NT2/D1 (cell line): ENCODE measurements around the gene ZFYVE1.
"Not testable (repeated sequence)": the region's sequence is repeated elsewhere in the genome, so short reads cannot be mapped to it uniquely, and the experiment has no call there.

Source experiments
- DNase-seq: peaks from one replicate; pipeline ENCODE4 v3.0.0-alpha.2; 2011; ENCODE audit warnings: low read depth, low spot score
- H3K27me3 ChIP-seq: 2 replicates; pipeline ENCODE4 v1.6.0; 2011; ENCODE audit warnings: mild to moderate bottlenecking; ENCODE audit not compliant: insufficient read length, insufficient read depth
- H3K36me3 ChIP-seq: 2 replicates; pipeline ENCODE4 v1.6.1; 2011; ENCODE audit warnings: mild to moderate bottlenecking, low read length, mixed read lengths; ENCODE audit not compliant: insufficient read depth, insufficient read length
- H3K4me1 ChIP-seq: 2 replicates; pipeline ENCODE4 v1.5.1; 2011; ENCODE audit not compliant: insufficient read depth, insufficient read length
- H3K4me3 ChIP-seq: 2 replicates; pipeline ENCODE4 v1.5.1; 2011; ENCODE audit warnings: low read depth; ENCODE audit not compliant: insufficient read length
- H3K9ac ChIP-seq: 2 replicates; pipeline ENCODE4 v1.6.0; 2011; ENCODE audit warnings: low read depth; ENCODE audit not compliant: insufficient read length
- H3K9me3 ChIP-seq: 2 replicates; pipeline ENCODE4 v1.5.1; 2011; ENCODE audit warnings: mild to moderate bottlenecking, low read length; ENCODE audit not compliant: insufficient read depth
- SUZ12 ChIP-seq: IDR thresholded peaks from 2 replicates; pipeline ENCODE4 v1.6.1; 2011; ENCODE audit not compliant: insufficient read length, insufficient read depth; ENCODE audit errors: extremely low read depth
- YY1 ChIP-seq: IDR thresholded peaks from 2 replicates; pipeline ENCODE4 v1.6.1; 2011; ENCODE audit not compliant: insufficient read length, insufficient read depth
- ZNF274 ChIP-seq: IDR thresholded peaks from 2 replicates; pipeline ENCODE4 v1.6.1; 2011; ENCODE audit warnings: mild to moderate bottlenecking, low read depth, low read length

ZFYVE1 gene

GRCh38 chr14:73047808-73048207, 20.9 kb upstream of the ZFYVE1 start:
- Histone ChIP-seq H3K4me1 (no peaks in the 10 kb centered on the region), H3K36me3 (no peaks in the 10 kb centered on the region), H3K9me3 (no peaks in the 10 kb centered on the region), H3K4me3 (no peak overlapping the region), H3K9ac (no peak overlapping the region), H3K27me3 (no peaks in the 10 kb centered on the region)
- no peak for TF ChIP-seq SUZ12
- TF ChIP-seq YY1, result no peak
- no peak for TF ChIP-seq ZNF274
- DNase-seq, result no peak

- H3K9ac ChIP-seq, H3K9me3 ChIP-seq, H3K27me3 ChIP-seq, H3K4me1 ChIP-seq, H3K4me3 ChIP-seq, H3K36me3 ChIP-seq, DNase-seq: not testable (repeated sequence)
These were observed 10.0 kb upstream of the ZFYVE1 start for GRCh38 chr14:73036706-73037450.

- H3K4me1 ChIP-seq, result no peaks in the 10 kb centered on the region
- no peak overlapping the region for H3K9ac ChIP-seq
- H3K9me3 ChIP-seq, result no peaks in the 10 kb centered on the region
- peaks cover 11% of the 10 kb centered on the region for H3K36me3 ChIP-seq
- H3K4me3 ChIP-seq, result no peak overlapping the region
- no peak for DNase-seq
- no peak for TF ChIP-seq SUZ12
- no peak for TF ChIP-seq YY1
- no peak for TF ChIP-seq ZNF274
- H3K27me3 ChIP-seq, result no peaks in the 10 kb centered on the region
These were observed 1.1 kb upstream of the ZFYVE1 start for GRCh38 chr14:73027984-73028383.

- Histone ChIP-seq H3K9me3 (no peaks in the 10 kb centered on the region), H3K4me1 (no peaks in the 10 kb centered on the region), H3K27me3 (no peaks in the 10 kb centered on the region), H3K36me3 (peaks cover 14% of the 10 kb centered on the region), H3K4me3 (peak overlapping the region; percentile 19), H3K9ac (no peak overlapping the region)
- TF ChIP-seq ZNF274 (no peak), SUZ12 (no peak), YY1 (no peak)
- DNase-seq, result no peak
These were observed 640 bp upstream of the ZFYVE1 start for GRCh38 chr14:73027546-73027945.

GRCh38 chr14:73026243-73026844, 562 bp downstream of the ZFYVE1 start:
- DNase-seq, result no peak
- Histone ChIP-seq H3K9ac (peak overlapping the region; percentile 15), H3K4me3 (peak overlapping the region; percentile 40), H3K27me3 (no peaks in the 10 kb centered on the region), H3K36me3 (peaks cover 22% of the 10 kb centered on the region), H3K4me1 (no peaks in the 10 kb centered on the region), H3K9me3 (no peaks in the 10 kb centered on the region)
- no peak for TF ChIP-seq SUZ12
- TF ChIP-seq YY1, result no peak
- no peak for TF ChIP-seq ZNF274

GRCh38 chr14:73025544-73025943, 1.4 kb downstream of the ZFYVE1 start:
- no peaks in the 10 kb centered on the region for H3K9me3 ChIP-seq
- H3K4me1 ChIP-seq, result no peaks in the 10 kb centered on the region
- H3K27me3 ChIP-seq, result no peaks in the 10 kb centered on the region
- H3K4me3 ChIP-seq, result no peak overlapping the region
- DNase-seq, result no peak
- TF ChIP-seq YY1, result no peak
- no peak for TF ChIP-seq SUZ12
- no peak for TF ChIP-seq ZNF274
- peaks cover 22% of the 10 kb centered on the region for H3K36me3 ChIP-seq
- H3K9ac ChIP-seq, result no peak overlapping the region

- no peaks in the 10 kb centered on the region for H3K9me3 ChIP-seq
- TF ChIP-seq YY1, result no peak
- TF ChIP-seq ZNF274, result no peak
- TF ChIP-seq SUZ12, result no peak
- H3K4me1 ChIP-seq, result no peaks in the 10 kb centered on the region
- H3K4me3 ChIP-seq, result no peak overlapping the region
- DNase-seq, result no peak
- H3K27me3 ChIP-seq, result no peaks in the 10 kb centered on the region
- no peak overlapping the region for H3K9ac ChIP-seq
- peaks cover 22% of the 10 kb centered on the region for H3K36me3 ChIP-seq
These were observed 4.9 kb downstream of the ZFYVE1 start for GRCh38 chr14:73022051-73022450.

- DNase-seq, H3K4me3 ChIP-seq, H3K36me3 ChIP-seq, H3K27me3 ChIP-seq, H3K9ac ChIP-seq, H3K4me1 ChIP-seq, H3K9me3 ChIP-seq: not testable (repeated sequence)
These were observed 10.9 kb downstream of the ZFYVE1 start for GRCh38 chr14:73016011-73016410.

- DNase-seq, H3K36me3 ChIP-seq, H3K4me1 ChIP-seq, H3K9me3 ChIP-seq, H3K27me3 ChIP-seq, H3K9ac ChIP-seq, H3K4me3 ChIP-seq: not testable (repeated sequence)
These were observed 11.4 kb downstream of the ZFYVE1 start for GRCh38 chr14:73015552-73015951.
